Measurements from ENCODE around the gene PRELP. TPM values are rescaled to one million over a fixed set of nuclear protein-coding genes. Genes with fewer than 3 reads are reported as not detected.

Gene PRELP
- total and polyA plus RNA-seq, 2 donors (not counting 3 experiments of a cell fraction or from before 2014, with no cell fraction given) = 0.01 TPM; not detected in 1

DNA sequence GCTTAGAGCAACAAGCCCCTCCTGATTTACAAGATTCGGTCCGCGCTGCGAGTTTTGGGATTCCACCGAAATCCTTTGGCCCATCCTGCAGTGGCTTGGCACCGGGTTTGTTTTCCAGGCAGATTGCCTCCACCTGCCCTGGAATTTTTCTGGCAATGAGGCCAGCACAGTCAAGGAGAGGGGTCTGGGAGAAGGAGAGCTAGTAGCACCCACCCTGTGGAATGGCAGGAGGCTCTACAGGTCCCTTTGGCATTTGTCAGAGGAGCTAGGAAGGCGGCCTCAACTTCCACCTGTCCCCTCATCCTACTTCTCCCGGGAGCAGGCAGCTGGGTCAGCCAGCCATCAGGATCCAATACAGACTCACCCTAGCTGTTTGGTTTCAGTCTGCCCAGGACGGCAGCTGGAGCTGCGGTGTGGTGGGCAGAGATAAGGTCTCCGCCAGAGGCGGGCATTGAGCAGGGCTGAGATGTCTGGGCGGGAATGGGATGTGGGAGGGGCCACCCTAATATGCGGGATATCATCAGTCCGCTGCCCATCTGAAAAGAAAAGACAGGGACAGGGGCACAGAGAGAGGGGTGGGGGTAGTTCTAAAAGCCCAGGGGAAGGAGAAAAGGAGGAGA, 37.8 kb upstream of the PRELP start:
- peaks cover 18 to 31% of the 10 kb centered on the region in 2 experiments for H3K27me3 ChIP-seq (ENCODE audit: control insufficient read depth in 2 of 2, insufficient read depth in 2 of 2, low read length in 2 of 2)
- H3K9ac ChIP-seq (replicated peaks; ENCODE audit: extremely low read depth, insufficient read depth, low read length) = no peak overlapping the region
- POLR2A ChIA-PET = interaction anchor here (0.6 kb wide), 1 partner anchor 133 kb away, joined by 8 read pairs; no protein-coding TSS in a partner anchor
- DNase-seq (ENCODE audit: low read depth, low spot score) (no peak), FAIRE-seq (no peak)
- dilution Hi-C loops (cut with MboI; ENCODE audit: extremely low pct_ligation_motif_present, low sequenced_read_pairs) (no loop called here), intact Hi-C loops (cut with micrococcal nuclease) (no loop called here)
- H3K4me3 ChIP-seq (replicated peaks in 1 of 3; ENCODE audit: insufficient read depth in 1 of 3, low read depth in 1 of 3, low read length in 3 of 3) = no peak overlapping the region
- no peak overlapping the region for H2AFZ ChIP-seq (ENCODE audit: low read depth, low read length)
- H3K9me1 ChIP-seq (replicated peaks; ENCODE audit: control insufficient read depth, extremely low read depth, insufficient read depth, low read length) = no peaks in the 10 kb centered on the region
- CTCF ChIA-PET = no interaction called here
- no peaks in the 10 kb centered on the region for H3K9me3 ChIP-seq (replicated peaks; ENCODE audit: control insufficient read depth, insufficient read depth, low read length)
- H3K27ac ChIP-seq (ENCODE audit: insufficient read depth, low read depth, low read length) = no peak overlapping the region
- no peak overlapping the region for H3K4me2 ChIP-seq (ENCODE audit: insufficient read depth, low read length)
- H3K79me2 ChIP-seq (ENCODE audit: control insufficient read depth, insufficient read depth, low read length) = no peaks in the 10 kb centered on the region
- TF ChIP-seq MYC (IDR thresholded peaks at IDR 0.05; ENCODE audit: low read depth, low read length) (no peak), POLR2A (IDR thresholded peaks at IDR 0.05; ENCODE audit: low read depth, low read length) (no peak), JUN (IDR thresholded peaks at IDR 0.05; ENCODE audit: borderline replicate concordance, insufficient read depth, insufficient read length, low read depth) (no peak), EZH2 (IDR thresholded peaks at IDR 0.05; ENCODE audit: borderline replicate concordance, low read depth, low read length, severe bottlenecking) (no peak), POLR2AphosphoS5 (IDR thresholded peaks at IDR 0.05; ENCODE audit: insufficient read depth, low read depth, low read length) (no peak), GATA2 (IDR thresholded peaks at IDR 0.05; ENCODE audit: insufficient read depth, insufficient read length, low read depth, low read length) (no peak), FOS (IDR thresholded peaks at IDR 0.05; ENCODE audit: borderline replicate concordance, insufficient read depth, low read length) (no peak)
- TF ChIP-seq, protein P1, sequence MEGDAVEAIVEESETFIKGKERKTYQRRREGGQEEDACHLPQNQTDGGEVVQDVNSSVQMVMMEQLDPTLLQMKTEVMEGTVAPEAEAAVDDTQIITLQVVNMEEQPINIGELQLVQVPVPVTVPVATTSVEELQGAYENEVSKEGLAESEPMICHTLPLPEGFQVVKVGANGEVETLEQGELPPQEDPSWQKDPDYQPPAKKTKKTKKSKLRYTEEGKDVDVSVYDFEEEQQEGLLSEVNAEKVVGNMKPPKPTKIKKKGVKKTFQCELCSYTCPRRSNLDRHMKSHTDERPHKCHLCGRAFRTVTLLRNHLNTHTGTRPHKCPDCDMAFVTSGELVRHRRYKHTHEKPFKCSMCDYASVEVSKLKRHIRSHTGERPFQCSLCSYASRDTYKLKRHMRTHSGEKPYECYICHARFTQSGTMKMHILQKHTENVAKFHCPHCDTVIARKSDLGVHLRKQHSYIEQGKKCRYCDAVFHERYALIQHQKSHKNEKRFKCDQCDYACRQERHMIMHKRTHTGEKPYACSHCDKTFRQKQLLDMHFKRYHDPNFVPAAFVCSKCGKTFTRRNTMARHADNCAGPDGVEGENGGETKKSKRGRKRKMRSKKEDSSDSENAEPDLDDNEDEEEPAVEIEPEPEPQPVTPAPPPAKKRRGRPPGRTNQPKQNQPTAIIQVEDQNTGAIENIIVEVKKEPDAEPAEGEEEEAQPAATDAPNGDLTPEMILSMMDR (IDR thresholded peaks at IDR 0.05; ENCODE audit: extremely low read depth in 1 of 2, insufficient read depth in 1 of 2, low read depth in 1 of 2, low read length in 2 of 2) = no peak
- TF ChIP-seq, protein P2, sequence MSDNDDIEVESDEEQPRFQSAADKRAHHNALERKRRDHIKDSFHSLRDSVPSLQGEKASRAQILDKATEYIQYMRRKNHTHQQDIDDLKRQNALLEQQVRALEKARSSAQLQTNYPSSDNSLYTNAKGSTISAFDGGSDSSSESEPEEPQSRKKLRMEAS (IDR thresholded peaks at IDR 0.05; ENCODE audit: insufficient read depth, insufficient read length) = no peak
- BruUV-seq (replicated peaks) = no TSS peak
- H4K20me1 ChIP-seq (replicated peaks; ENCODE audit: control insufficient read depth, extremely low read depth, insufficient read depth, low read length) = no peaks in the 10 kb centered on the region
- peaks cover 5% of the 10 kb centered on the region for H3K4me1 ChIP-seq (ENCODE audit: control insufficient read depth, extremely low read depth, insufficient read depth, low read length)
- H3K36me3 ChIP-seq (ENCODE audit: control insufficient read depth in 2 of 2, extremely low read depth in 1 of 2, insufficient read depth in 2 of 2, low read length in 2 of 2) = no peaks in the 10 kb centered on the region

All from endothelial cell of umbilical vein (primary cell).